ENCODE results near the gene OXT. TPM values are rescaled to one million over a fixed set of nuclear protein-coding genes. Genes with fewer than 3 reads are reported as not detected.
A peak's percentile ranks its signal among the peaks of the same experiment; 100 is the strongest.

The OXT gene
- total and polyA plus RNA-seq, 2 of the 13 experiments (the other 11 are each of a cell fraction or from before 2014, with no cell fraction given): not detected

- TF ChIP-seq ZNF142 (CRISPR knock-in tag; IDR thresholded peaks at IDR 0.05): no peak
- TF ChIP-seq TFDP1 (CRISPR knock-in tag; IDR thresholded peaks at IDR 0.05; ENCODE audit: borderline replicate concordance): 0 out of 2 replicates have a peak, but pooled peaks have one; percentile 26
- TF ChIP-seq ZBTB14 (CRISPR knock-in tag; IDR thresholded peaks at IDR 0.05): no peak
- no peak for TF ChIP-seq GFI1 (CRISPR knock-in tag; IDR thresholded peaks at IDR 0.05; ENCODE audit: borderline replicate concordance)
- no peak for TF ChIP-seq ASH2L (IDR thresholded peaks at IDR 0.05; ENCODE audit: insufficient read length, low read depth, low read length)
- 0 out of 2 replicates have a peak, but pooled peaks have one; percentile 58 for TF ChIP-seq ZNF850 (CRISPR knock-in tag; conservative IDR thresholded peaks at IDR 0.05)
- 0 out of 2 replicates have a peak, but pooled peaks have one; percentile 23 for TF ChIP-seq ZNF839 (CRISPR knock-in tag; IDR thresholded peaks at IDR 0.05; ENCODE audit: borderline replicate concordance)
- no peak for TF ChIP-seq EP300 (IDR thresholded peaks at IDR 0.05; ENCODE audit: low read depth in 2 of 2, low read length in 2 of 2)
- no peak for TF ChIP-seq EP300 (CRISPR knock-in tag; IDR thresholded peaks at IDR 0.05; ENCODE audit: borderline replicate concordance)
- TF ChIP-seq ZNF772 (CRISPR knock-in tag; IDR thresholded peaks at IDR 0.05): no peak
- 0 out of 2 replicates have a peak, but pooled peaks have one; percentile 39 for TF ChIP-seq ZNF598 (CRISPR knock-in tag; IDR thresholded peaks at IDR 0.05; ENCODE audit: borderline replicate concordance)
- 0 out of 2 replicates have a peak, but pooled peaks have one; percentile 41 for TF ChIP-seq ZNF225 (CRISPR knock-in tag; IDR thresholded peaks at IDR 0.05)
- TF ChIP-seq HNF1B (CRISPR knock-in tag; IDR thresholded peaks at IDR 0.05): no peak
- 0 out of 2 replicates have a peak, but pooled peaks have one; percentile 32 for TF ChIP-seq NFIB (CRISPR knock-in tag; IDR thresholded peaks at IDR 0.05; ENCODE audit: borderline replicate concordance)
- peak; percentile 13; the same call in 1 of the 2 replicates for TF ChIP-seq ZFX (CRISPR knock-in tag; IDR thresholded peaks at IDR 0.05; ENCODE audit: low read depth)
- no peak for TF ChIP-seq ZNF484 (CRISPR knock-in tag; IDR thresholded peaks at IDR 0.05; ENCODE audit: borderline replicate concordance, low read depth)
- TF ChIP-seq ZNF605 (CRISPR knock-in tag; IDR thresholded peaks at IDR 0.05): 0 out of 2 replicates have a peak, but pooled peaks have one; percentile 43
- no peak for TF ChIP-seq NFIC (IDR thresholded peaks at IDR 0.05; ENCODE audit: low read length)
These were observed 23.6 kb downstream of the OXT start (continued) for GRCh38 chr20:3094848-3095629.
